Upper lobe of left lung (tissue), 6 donors: ENCODE results near the gene IL37. TPM values are rescaled to one million over a fixed set of nuclear protein-coding genes. Genes with fewer than 3 reads are reported as not detected.

ENCODE experiments used
- ATAC-seq, 2 donors: fragments of 200-7000 bp; cut with Tn5 transposase; one replicate each; pipeline ENCODE4 v1.9.1; 2022; ENCODE audit warnings: mild to moderate bottlenecking in 2 of 2, moderate library complexity in 2 of 2; ENCODE audit not compliant: low FRiP score in 2 of 2
- DNase-seq, 2 donors: peaks; one replicate each; pipeline ENCODE4 v3.0.0-alpha.2; 2019 to 2020
- H3K27ac ChIP-seq, 4 donors: fragments of 200-600 bp; sonication (generic); one replicate each; pipeline ENCODE4 v1.5.1; 2016 to 2019
- H3K27me3 ChIP-seq, 4 donors: fragments of 200-600 bp; sonication (generic); one replicate each; pipeline ENCODE4 v1.5.1; 2017 to 2019
- H3K36me3 ChIP-seq, 4 donors: fragments of 200-600 bp; sonication (generic); one replicate each; pipeline ENCODE4 v1.5.1; 2016 to 2019
- H3K4me1 ChIP-seq, 4 donors: fragments of 200-600 bp; sonication (generic); one replicate each; pipeline ENCODE4 v1.5.1; 2018 to 2019
- H3K4me3 ChIP-seq, 4 donors: fragments of 200-600 bp; sonication (generic); one replicate each; pipeline ENCODE4 v1.5.1; 2017 to 2019; ENCODE audit warnings: mild to moderate bottlenecking in 2 of 4, moderate library complexity in 1 of 4
- H3K9me3 ChIP-seq, 4 donors: fragments of 200-600 bp; sonication (generic); one replicate each; pipeline ENCODE4 v1.5.1; 2018 to 2019
- CTCF ChIP-seq, 6 experiments: fragments of 450-650 bp in 4 of 6; fragments of 200-600 bp in 2 of 6; sonication (generic) in 2 of 6; IDR thresholded peaks; one replicate each; pipeline ENCODE4 v1.5.1; 2016 to 2019; ENCODE audit warnings: antibody characterized with exemption in 6 of 6
- EP300 ChIP-seq, 4 donors: sonication (generic); formaldehyde crosslinking; IDR thresholded peaks; one replicate each; pipeline ENCODE4 v1.5.1; 2017; ENCODE audit warnings: antibody characterized with exemption in 4 of 4, control low read depth in 2 of 4
- POLR2A ChIP-seq, 4 donors: fragments of 450-650 bp; IDR thresholded peaks; one replicate each; pipeline ENCODE4 v1.5.1; 2016 to 2017; ENCODE audit warnings: antibody characterized with exemption in 4 of 4, mild to moderate bottlenecking in 2 of 4
- POLR2AphosphoS5 ChIP-seq, 2 donors: sonication (generic); formaldehyde crosslinking; IDR thresholded peaks; one replicate each; pipeline ENCODE4 v1.5.1; 2017; ENCODE audit warnings: antibody characterized with exemption in 2 of 2
- WGBS, 2 donors: methylation state at CpG; one replicate each; pipeline ENCODE4 v1.1.5; 2017 to 2018; 5-methylcytosine and 5-hydroxymethylcytosine counted together
- total RNA-seq, 6 donors: library from RNA; depleted of rRNA in 4 of 6; stranded (reverse); fragments of >200 nt in 4 of 6; gene quantifications; one replicate each; pipeline versions ENCODE4 v1.1.0 to v1.2.1, GENCODE V29; 2016 to 2021
- donor health status: DM: no; HTN: no; CAD: no; lungs with moderate emphysema.
- donor health status: DM: no; HTN: yes; CAD: no; lungs with severe emphysema.

Gene IL37
- total RNA-seq, 6 donors from 2014 or later = 0.37 TPM; not detected in 5

GRCh38 chr2:112879491-112880041 is 31.4 kb upstream of the IL37 start:
- H3K27ac ChIP-seq = no peak overlapping the region
- H3K4me3 ChIP-seq = no peak overlapping the region
- TF ChIP-seq CTCF (IDR thresholded peaks at IDR 0.05) (no peak), EP300 (IDR thresholded peaks at IDR 0.05) (no peak), POLR2A (IDR thresholded peaks at IDR 0.05) (no peak), POLR2AphosphoS5 (IDR thresholded peaks at IDR 0.05) (no peak)
- H3K9me3 ChIP-seq = no peaks in the 10 kb centered on the region
- H3K36me3 ChIP-seq = no peaks in the 10 kb centered on the region
- no peaks in the 10 kb centered on the region for H3K27me3 ChIP-seq
- WGBS, 2 donors = 75 to 83% methylated on average over 4 to 6 of the region's 6 CpGs
- peak in 1 of 2 donors; percentile 44 for DNase-seq
- no peak for ATAC-seq
- no peaks in the 10 kb centered on the region for H3K4me1 ChIP-seq

- H3K27me3 ChIP-seq = no peaks in the 10 kb centered on the region
- no peak overlapping the region for H3K4me3 ChIP-seq
- no peaks in the 10 kb centered on the region for H3K36me3 ChIP-seq
- peak overlapping the region in 1 of 4 donors; percentile 9 for H3K27ac ChIP-seq
- 89 to 93% methylated on average over 5 of the region's 5 CpGs for WGBS, 2 donors
- H3K9me3 ChIP-seq = no peaks in the 10 kb centered on the region
- ATAC-seq (no peak), DNase-seq (no peak)
- peaks cover 0 to 4% (median 0%) of the 10 kb centered on the region in 4 donors for H3K4me1 ChIP-seq
- TF ChIP-seq CTCF (IDR thresholded peaks at IDR 0.05) = no peak
- no peak for TF ChIP-seq POLR2AphosphoS5 (IDR thresholded peaks at IDR 0.05)
- no peak for TF ChIP-seq EP300 (IDR thresholded peaks at IDR 0.05)
- TF ChIP-seq POLR2A (IDR thresholded peaks at IDR 0.05) = no peak
These were observed 30.9 kb upstream of the IL37 start for GRCh38 chr2:112880091-112880531.

DNA sequence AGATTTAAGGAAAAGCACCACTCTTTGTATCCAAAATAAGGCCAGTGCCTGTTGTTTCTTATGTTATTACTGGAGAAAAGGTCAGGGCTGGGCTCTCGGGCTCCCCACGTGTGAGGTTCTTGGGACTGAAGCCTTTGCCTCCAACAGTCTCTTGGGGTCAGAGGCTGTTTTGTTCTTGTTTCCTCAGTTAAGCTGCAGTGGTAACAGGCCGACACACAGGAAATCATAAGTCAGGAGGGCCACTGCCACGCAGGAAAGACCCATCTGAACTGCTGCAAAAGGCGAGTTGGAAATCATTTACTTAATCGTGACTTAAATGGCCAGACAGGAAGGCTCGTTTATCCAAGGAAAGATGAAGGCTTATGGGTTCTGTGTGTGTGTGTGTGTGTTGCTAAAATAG is 30.3 kb upstream of the IL37 start:
- no peak for TF ChIP-seq POLR2AphosphoS5 (IDR thresholded peaks at IDR 0.05)
- TF ChIP-seq POLR2A (IDR thresholded peaks at IDR 0.05) = no peak
- TF ChIP-seq EP300 (IDR thresholded peaks at IDR 0.05) = no peak
- TF ChIP-seq CTCF (IDR thresholded peaks at IDR 0.05) = no peak
- 51 to 61% methylated on average over 7 of the region's 7 CpGs for WGBS, 2 donors
- H3K27ac ChIP-seq = no peak overlapping the region

GRCh38 chr2:112881217-112881985 is 29.6 kb upstream of the IL37 start:
- no peaks in the 10 kb centered on the region for H3K27me3 ChIP-seq
- DNase-seq (peak in 1 of 2 donors; percentile 71), ATAC-seq (peak in 1 of 2 donors; percentile 78)
- H3K9me3 ChIP-seq = no peaks in the 10 kb centered on the region
- no peak overlapping the region for H3K27ac ChIP-seq
- peaks cover 0 to 4% (median 0%) of the 10 kb centered on the region in 4 donors for H3K4me1 ChIP-seq
- no peaks in the 10 kb centered on the region for H3K36me3 ChIP-seq
- TF ChIP-seq EP300 (IDR thresholded peaks at IDR 0.05) (no peak), CTCF (IDR thresholded peaks at IDR 0.05) (no peak), POLR2AphosphoS5 (IDR thresholded peaks at IDR 0.05) (no peak), POLR2A (IDR thresholded peaks at IDR 0.05) (no peak)
- 69 to 72% methylated on average over 5 of the region's 5 CpGs for WGBS, 2 donors
- no peak overlapping the region for H3K4me3 ChIP-seq

More for the DNA sequence above, 30.3 kb upstream of the IL37 start:
- no peak overlapping the region for H3K4me3 ChIP-seq
- H3K9me3 ChIP-seq = no peaks in the 10 kb centered on the region
- no peak for ATAC-seq
- no peak for DNase-seq
- H3K36me3 ChIP-seq = no peaks in the 10 kb centered on the region
- H3K4me1 ChIP-seq = peaks cover 0 to 4% (median 0%) of the 10 kb centered on the region in 4 donors
- H3K27me3 ChIP-seq = no peaks in the 10 kb centered on the region
